HG02840 (cell line): ENCODE results near the gene DNLZ.

Experiments
- ATAC-seq: cut with Tn5 transposase; IDR thresholded peaks from one replicate; pipeline ENCODE4 v1.9.1; 2021; ENCODE audit warnings: mild to moderate bottlenecking, moderate library complexity, moderate number of reproducible peaks; ENCODE audit not compliant: unreplicated experiment, low FRiP score

The DNLZ gene

DNA sequence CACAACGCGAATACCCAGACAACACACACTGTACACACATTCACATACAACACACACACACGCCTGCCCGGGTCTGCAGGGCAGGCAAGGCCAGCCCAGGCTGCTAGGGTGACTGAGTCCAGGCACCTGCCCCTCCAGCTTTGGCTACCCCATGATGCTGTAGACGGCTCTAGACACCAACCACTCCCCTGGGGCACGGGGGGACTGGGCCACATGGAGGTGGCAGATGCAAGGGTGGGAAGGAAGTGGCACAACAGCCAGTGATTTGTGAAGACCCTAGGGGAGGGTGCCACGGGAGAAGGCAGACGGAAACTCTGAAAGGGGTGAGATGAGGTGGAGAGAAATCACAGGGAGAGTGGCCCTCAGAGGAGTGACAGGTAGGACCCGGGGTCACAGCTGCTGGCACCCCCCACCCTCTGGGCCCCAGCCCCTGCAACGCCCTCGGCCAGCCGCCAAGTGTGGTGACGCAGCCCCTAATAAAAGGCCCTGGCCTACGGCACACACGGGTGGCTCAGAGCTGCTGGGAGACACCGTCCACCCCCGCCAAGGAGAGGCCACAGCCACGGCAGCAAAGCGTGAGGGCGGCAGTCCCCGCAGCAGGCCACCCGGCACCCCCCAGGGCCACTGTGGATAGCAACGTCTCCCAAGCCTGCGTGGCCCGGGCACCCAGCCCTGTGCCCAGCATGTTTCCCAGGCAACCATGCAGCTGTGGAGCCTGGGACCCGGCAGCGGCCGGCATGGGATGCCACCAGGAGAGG is 53.1 kb downstream of the DNLZ start:
- ATAC-seq: no peak

DNA sequence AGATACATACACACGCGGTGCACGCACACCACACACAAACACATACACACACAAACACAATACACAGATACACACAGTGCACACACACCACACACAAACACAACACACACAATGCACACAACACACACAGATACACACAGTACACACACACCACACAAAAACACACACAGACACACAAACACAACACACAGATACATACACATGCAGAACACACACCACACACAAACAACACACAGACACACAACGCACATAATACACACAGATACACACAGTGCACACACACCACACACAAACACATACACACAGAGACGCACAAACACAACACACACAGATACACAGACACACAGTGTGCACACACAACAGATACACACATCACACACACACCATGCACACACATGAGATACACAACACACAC is 53.7 kb downstream of the DNLZ start:
- ATAC-seq: no peak
